ENCODE measurements around the gene LPGAT1. TPM values are rescaled to one million over a fixed set of nuclear protein-coding genes. Genes with fewer than 3 reads are reported as not detected.
A peak's percentile ranks its signal among the peaks of the same experiment; 100 is the strongest.

The LPGAT1 gene
- total and polyA plus RNA-seq, 2 experiments from 2014 or later: 36.4 to 92.1 TPM

- Histone ChIP-seq H3K36me3 (replicated peaks; ENCODE audit: insufficient read depth, low read depth) (no peaks in the 10 kb centered on the region), H3K4me2 (peak overlapping the region; percentile 76), H3K79me2 (no peaks in the 10 kb centered on the region), H4K20me1 (ENCODE audit: insufficient read depth, poor library complexity, severe bottlenecking) (no peaks in the 10 kb centered on the region), H3K4me1 (ENCODE audit: insufficient read depth) (peaks cover 11% of the 10 kb centered on the region), H3K4me3 (no peak overlapping the region), H3K27me3 (no peaks in the 10 kb centered on the region), H2AFZ (peak overlapping the region; percentile 19), H3K9me3 (ENCODE audit: low read depth) (no peaks in the 10 kb centered on the region), H3K27ac (no peak overlapping the region), H3K9me2 (replicated peaks; ENCODE audit: insufficient read depth) (no peaks in the 10 kb centered on the region)
- DNase-seq (ENCODE audit: low spot score): no peak
- no peak for TF ChIP-seq CTCF (IDR thresholded peaks at IDR 0.05; ENCODE audit: poor library complexity)
- no peak for TF ChIP-seq EZH2phosphoT487 (IDR thresholded peaks at IDR 0.05; ENCODE audit: low read depth, severe bottlenecking, unreplicated experiment)
- TF ChIP-seq EZH2 (IDR thresholded peaks at IDR 0.05; ENCODE audit: borderline replicate concordance): no peak
- 47% methylated on average over 16 of the region's 16 CpGs for WGBS (ENCODE audit: low lambda C conversion rate, missing lambda C conversion rate)
Observed at GRCh38 chr1:211699059-211699458, 131.5 kb downstream of the LPGAT1 start.

GRCh38 chr1:211698161-211699026 is 132.2 kb downstream of the LPGAT1 start:
- Histone ChIP-seq H2AFZ (peak overlapping the region; percentile 19), H3K4me1 (ENCODE audit: insufficient read depth) (peaks cover 11% of the 10 kb centered on the region), H3K9me2 (replicated peaks; ENCODE audit: insufficient read depth) (no peaks in the 10 kb centered on the region), H3K36me3 (replicated peaks; ENCODE audit: insufficient read depth, low read depth) (no peaks in the 10 kb centered on the region), H3K4me3 (no peak overlapping the region), H3K27me3 (no peaks in the 10 kb centered on the region), H4K20me1 (ENCODE audit: insufficient read depth, poor library complexity, severe bottlenecking) (no peaks in the 10 kb centered on the region), H3K27ac (no peak overlapping the region), H3K79me2 (no peaks in the 10 kb centered on the region), H3K9me3 (ENCODE audit: low read depth) (no peaks in the 10 kb centered on the region), H3K4me2 (peak overlapping the region; percentile 76)
- TF ChIP-seq EZH2phosphoT487 (IDR thresholded peaks at IDR 0.05; ENCODE audit: low read depth, severe bottlenecking, unreplicated experiment) (no peak), CTCF (IDR thresholded peaks at IDR 0.05; ENCODE audit: poor library complexity) (peak; percentile 97)
- DNase-seq (ENCODE audit: low spot score): peak; percentile 86
- WGBS (ENCODE audit: low lambda C conversion rate, missing lambda C conversion rate): 20% methylated on average over 28 of the region's 29 CpGs

DNA sequence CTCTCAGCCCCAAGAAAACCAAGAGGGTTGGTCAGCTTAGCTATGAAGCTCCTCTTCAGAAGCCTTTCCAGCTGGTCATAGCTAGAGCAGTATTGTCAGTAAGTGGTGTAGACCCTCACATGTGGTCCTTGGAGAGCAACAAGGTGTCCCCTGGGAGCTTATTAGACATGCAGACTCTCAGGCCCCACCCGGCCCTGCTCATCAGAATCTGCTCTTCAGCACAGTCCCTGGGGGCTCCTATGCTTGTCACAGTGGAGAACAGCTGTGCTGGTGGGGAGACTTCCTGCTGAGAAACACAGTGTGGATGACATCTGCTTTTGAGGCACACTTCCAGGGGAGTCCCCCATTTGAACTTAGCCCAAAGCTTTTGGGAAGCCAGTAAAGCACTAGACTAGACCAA is 133.2 kb downstream of the LPGAT1 start:
- no peaks in the 10 kb centered on the region for H3K36me3 ChIP-seq (replicated peaks; ENCODE audit: insufficient read depth, low read depth)
- no peaks in the 10 kb centered on the region for H4K20me1 ChIP-seq (ENCODE audit: insufficient read depth, poor library complexity, severe bottlenecking)
- H3K4me3 ChIP-seq: no peak overlapping the region
- H3K79me2 ChIP-seq: no peaks in the 10 kb centered on the region
- no peak for DNase-seq (ENCODE audit: low spot score)
- H3K9me3 ChIP-seq (ENCODE audit: low read depth): no peaks in the 10 kb centered on the region
- H3K4me2 ChIP-seq: no peak overlapping the region
- no peak overlapping the region for H3K27ac ChIP-seq
- H3K27me3 ChIP-seq: no peaks in the 10 kb centered on the region
- WGBS (ENCODE audit: low lambda C conversion rate, missing lambda C conversion rate): 78% methylated on average over 1 of the region's 1 CpG
- H3K9me2 ChIP-seq (replicated peaks; ENCODE audit: insufficient read depth): no peaks in the 10 kb centered on the region
- H3K4me1 ChIP-seq (ENCODE audit: insufficient read depth): peaks cover 11% of the 10 kb centered on the region
- TF ChIP-seq EZH2phosphoT487 (IDR thresholded peaks at IDR 0.05; ENCODE audit: low read depth, severe bottlenecking, unreplicated experiment) (no peak), EZH2 (IDR thresholded peaks at IDR 0.05; ENCODE audit: borderline replicate concordance) (no peak), CTCF (IDR thresholded peaks at IDR 0.05; ENCODE audit: poor library complexity) (no peak)
- no peak overlapping the region for H2AFZ ChIP-seq
